K562 (cell line): ENCODE results near the gene SURF4. TPM values are rescaled to one million over a fixed set of nuclear protein-coding genes. Genes with fewer than 3 reads are reported as not detected.

ENCODE experiments used
- ARHGAP35 ChIP-seq: fragments of 450-650 bp; IDR thresholded peaks from 2 replicates; pipeline ENCODE4 v1.6.1; 2018; ENCODE audit not compliant: partially characterized antibody
- ARID3B ChIP-seq: fragments of 250-450 bp; sonication (Bioruptor Pico); IDR thresholded peaks from 2 replicates; pipeline ENCODE4 v1.4.0; 2020; ENCODE audit warnings: borderline replicate concordance
- CBX3 ChIP-seq, 2 experiments: IDR thresholded peaks; 1 replicate in 1 of 2; 2 replicates in 1 of 2; pipeline ENCODE4 v1.6.1; 2012; ENCODE audit warnings: inconsistent platforms in 2 of 2, low read length in 2 of 2, borderline replicate concordance in 1 of 2, control low read depth in 1 of 2
- CTCF ChIP-seq, 3 experiments: IDR thresholded peaks in 2 of 3; conservative IDR thresholded peaks in 1 of 3; 2 replicates each; pipeline ENCODE4 v1.5.1; 2011 to 2012; ENCODE audit warnings: low read length in 3 of 3, mild to moderate bottlenecking in 3 of 3, control low read depth in 2 of 3, improper control_type of control experiment in 1 of 3, inconsistent platforms in 1 of 3, low read depth in 1 of 3, mixed read lengths in 1 of 3, moderate library complexity in 1 of 3; ENCODE audit not compliant: insufficient read depth in 2 of 3
- DACH1 ChIP-seq: fragments of 450-650 bp; IDR thresholded peaks from 2 replicates; pipeline ENCODE4 v1.6.1; 2018; ENCODE audit not compliant: partially characterized antibody
- DIDO1 ChIP-seq: fragments of 450-650 bp; IDR thresholded peaks from 2 replicates; pipeline ENCODE4 v1.6.1; 2016; ENCODE audit warnings: low read depth, missing biosample characterization, missing genetic modification characterization
- GATA2 ChIP-seq: sonication (generic); formaldehyde crosslinking; IDR thresholded peaks from 2 replicates; pipeline ENCODE4 v1.4.0; 2020; ENCODE audit warnings: mild to moderate bottlenecking, missing genetic modification reagents
- HDGF ChIP-seq: fragments of 450-650 bp; IDR thresholded peaks from 2 replicates; pipeline ENCODE4 v1.6.1; 2016
- HMG20B ChIP-seq: fragments of 250-450 bp; sonication (Bioruptor Pico); IDR thresholded peaks from 2 replicates; pipeline ENCODE4 v1.5.0; 2021; ENCODE audit warnings: mild to moderate bottlenecking
- KLF10 ChIP-seq: fragments of 250-450 bp; sonication (Bioruptor Pico); IDR thresholded peaks from 2 replicates; pipeline ENCODE4 v1.6.1; 2021; ENCODE audit warnings: matching md5 sums
- LEF1 ChIP-seq: fragments of 450-650 bp; IDR thresholded peaks from 2 replicates; pipeline ENCODE4 v1.6.1; 2016; ENCODE audit warnings: mild to moderate bottlenecking
- NKRF ChIP-seq: fragments of 450-650 bp; IDR thresholded peaks from 2 replicates; pipeline ENCODE4 v1.6.1; 2016; ENCODE audit warnings: borderline replicate concordance
- TAF1 ChIP-seq: IDR thresholded peaks from 2 replicates; pipeline ENCODE4 v1.6.1; 2011; ENCODE audit warnings: mild to moderate bottlenecking, low read length, moderate library complexity; ENCODE audit not compliant: insufficient read depth, control insufficient read depth, severe bottlenecking; ENCODE audit errors: extremely low read depth
- TSHZ1 ChIP-seq: fragments of 250-450 bp; sonication (Bioruptor Pico); IDR thresholded peaks from 2 replicates; pipeline ENCODE4 v1.4.0; 2020; ENCODE audit warnings: mild to moderate bottlenecking, moderate library complexity
- ZC3H4 ChIP-seq: sonication (generic); formaldehyde crosslinking; IDR thresholded peaks from 2 replicates; pipeline ENCODE4 v1.9.0; 2021; ENCODE audit warnings: missing genetic modification reagents, borderline replicate concordance
- ZNF134 ChIP-seq: fragments of 250-450 bp; sonication (Bioruptor Pico); conservative IDR thresholded peaks from 2 replicates; pipeline ENCODE4 v1.4.0; 2020
- ZNF197 ChIP-seq: fragments of 200-800 bp; sonication (Bioruptor generic); IDR thresholded peaks from 2 replicates; pipeline ENCODE4 v1.6.1; 2016; ENCODE audit warnings: low read depth, missing genetic modification characterization, missing compliant biosample characterization
- ZNF239 ChIP-seq: fragments of 250-450 bp; sonication (Bioruptor Pico); IDR thresholded peaks from 2 replicates; pipeline ENCODE4 v1.4.0; 2020; ENCODE audit warnings: mild to moderate bottlenecking
- ZNF324 ChIP-seq: fragments of 250-450 bp; sonication (Bioruptor Pico); IDR thresholded peaks from 2 replicates; pipeline ENCODE4 v1.4.0; 2020; ENCODE audit warnings: mild to moderate bottlenecking
- ZNF384 ChIP-seq: IDR thresholded peaks from 2 replicates; pipeline ENCODE4 v1.6.1; 2012; ENCODE audit warnings: low read depth, low read length, improper control_type of control experiment
- ZNF778 ChIP-seq: fragments of 450-650 bp; formaldehyde crosslinking; IDR thresholded peaks from 2 replicates; pipeline ENCODE4 v1.4.0; 2020; ENCODE audit warnings: mild to moderate bottlenecking, moderate library complexity
- polyA plus RNA-seq, 8 experiments: library from polyadenylated mRNA; depleted of rRNA in 4 of 8; stranded (reverse) in 5 of 8; unstranded in 3 of 8; fragments of >200 nt; fragmentation: Nextera tagmentation in 2 of 8; fragmentation: Illumina TruSeq in 1 of 8; extraction: Ambion mirVana in 2 of 8; extraction: Trizol in 1 of 8; gene quantifications; 2 replicates each; pipeline versions ENCODE4 v1.2.1 to v1.2.3, GENCODE V29; 2011 to 2014; ENCODE audit warnings: inconsistent platforms in 1 of 8, missing spikeins in 1 of 8
- total RNA-seq, 7 experiments: library from RNA; depleted of rRNA in 6 of 7; stranded (reverse); fragments of >200 nt in 6 of 7; fragmentation: Illumina TruSeq in 2 of 7; extraction: Trizol in 2 of 7; gene quantifications; 2 replicates each; pipeline versions ENCODE4 v1.2.1 to v1.2.3, GENCODE V29; 2011 to 2021; ENCODE audit warnings: low replicate concordance in 1 of 7

The SURF4 gene
- total and polyA plus RNA-seq, 9 of the 15 experiments (the other 6 are each of a cell fraction or from before 2014, with no cell fraction given): 8.4 to 176 (median 130) TPM

GRCh38 chr9:133374612-133375115 lies 1.2 kb downstream of the SURF4 start (continued):
- TF ChIP-seq TAF1 (no peak), CBX3 (IDR thresholded peaks at IDR 0.05; ENCODE audit: borderline replicate concordance in 1 of 2, low read length in 2 of 2) (no peak), HMG20B (CRISPR knock-in tag) (no peak), NKRF (no peak), CTCF (IDR thresholded peaks at IDR 0.05 in 2 of 3, conservative IDR thresholded peaks at IDR 0.05 in 1 of 3; ENCODE audit: insufficient read depth in 2 of 3, low read depth in 1 of 3, low read length in 3 of 3) (no peak), ARID3B (CRISPR knock-in tag) (no peak), LEF1 (no peak), GATA2 (CRISPR knock-in tag) (no peak), HDGF (no peak), DIDO1 (tag) (no peak), ZNF384 (peak; percentile 69), KLF10 (no peak), ZNF778 (CRISPR knock-in tag) (no peak), ARHGAP35 (no peak), ZC3H4 (CRISPR knock-in tag) (no peak), ZNF197 (CRISPR knock-in tag) (no peak), TSHZ1 (no peak), ZNF239 (CRISPR knock-in tag) (no peak), ZNF324 (CRISPR knock-in tag) (no peak), DACH1 (no peak), ZNF134 (CRISPR knock-in tag) (no peak)
